NCI-H187 (cell line): Measurements from ENCODE around the gene RBM39.

Source experiments
- DNase-seq, 2 experiments: peaks; one replicate each; lab custom pipeline; 2025; lab: John Stamatoyannopoulos, UW

Gene RBM39

GRCh38 chr20:35674921-35675320, 67.1 kb downstream of the RBM39 start:
- DNase-seq, result no peak

- DNase-seq, result no peak
These were observed 68.2 kb downstream of the RBM39 start for GRCh38 chr20:35673884-35674283.

- DNase-seq, result no peak
These were observed 72.4 kb downstream of the RBM39 start for GRCh38 chr20:35669681-35670080.

GRCh38 chr20:35669221-35669620, 72.8 kb downstream of the RBM39 start:
- DNase-seq, result no peak

GRCh38 chr20:35665949-35666288, 76.1 kb downstream of the RBM39 start:
- no peak for DNase-seq

GRCh38 chr20:35664466-35665206, 77.4 kb downstream of the RBM39 start, which contains the start of the genes CPNE1 and RBM12:
CPNE1 (minus strand) TSS chr20:35664900; CDS start chr20:35632923, 31,977 bp downstream.
RBM12 (minus strand) TSS chr20:35664900; CDS start chr20:35655322, 9,578 bp downstream.
- peak; percentile 68 to 87 for DNase-seq

GRCh38 chr20:35663516-35664465, 78.3 kb downstream of the RBM39 start:
- DNase-seq, result peak in 1 of 2 experiments; percentile 23

- DNase-seq, result no peak
These were observed 79.5 kb downstream of the RBM39 start for GRCh38 chr20:35662551-35662950.

GRCh38 chr20:35661908-35662307, 80.2 kb downstream of the RBM39 start:
- no peak for DNase-seq

GRCh38 chr20:35661053-35661452, 81.0 kb downstream of the RBM39 start:
- no peak for DNase-seq

GRCh38 chr20:35660122-35660937, 81.7 kb downstream of the RBM39 start:
- DNase-seq, result no peak

GRCh38 chr20:35657271-35657670, 84.8 kb downstream of the RBM39 start:
- DNase-seq, result no peak

GRCh38 chr20:35654415-35654814, 87.6 kb downstream of the RBM39 start:
- no peak for DNase-seq

GRCh38 chr20:35653893-35654292, 88.2 kb downstream of the RBM39 start:
- DNase-seq, result no peak
